HG03520 (cell line): ENCODE measurements around the gene NMRK2.
A peak's percentile ranks its signal among the peaks of the same experiment; 100 is the strongest.
"Not testable (repeated sequence)": the region's sequence is repeated elsewhere in the genome, so short reads cannot be mapped to it uniquely, and the experiment has no call there.

Experiments used
- ATAC-seq: cut with Tn5 transposase; IDR thresholded peaks from one replicate; pipeline ENCODE4 v1.9.1; 2021; ENCODE audit warnings: mild to moderate bottlenecking, moderate library complexity; ENCODE audit not compliant: unreplicated experiment

NMRK2 gene

DNA sequence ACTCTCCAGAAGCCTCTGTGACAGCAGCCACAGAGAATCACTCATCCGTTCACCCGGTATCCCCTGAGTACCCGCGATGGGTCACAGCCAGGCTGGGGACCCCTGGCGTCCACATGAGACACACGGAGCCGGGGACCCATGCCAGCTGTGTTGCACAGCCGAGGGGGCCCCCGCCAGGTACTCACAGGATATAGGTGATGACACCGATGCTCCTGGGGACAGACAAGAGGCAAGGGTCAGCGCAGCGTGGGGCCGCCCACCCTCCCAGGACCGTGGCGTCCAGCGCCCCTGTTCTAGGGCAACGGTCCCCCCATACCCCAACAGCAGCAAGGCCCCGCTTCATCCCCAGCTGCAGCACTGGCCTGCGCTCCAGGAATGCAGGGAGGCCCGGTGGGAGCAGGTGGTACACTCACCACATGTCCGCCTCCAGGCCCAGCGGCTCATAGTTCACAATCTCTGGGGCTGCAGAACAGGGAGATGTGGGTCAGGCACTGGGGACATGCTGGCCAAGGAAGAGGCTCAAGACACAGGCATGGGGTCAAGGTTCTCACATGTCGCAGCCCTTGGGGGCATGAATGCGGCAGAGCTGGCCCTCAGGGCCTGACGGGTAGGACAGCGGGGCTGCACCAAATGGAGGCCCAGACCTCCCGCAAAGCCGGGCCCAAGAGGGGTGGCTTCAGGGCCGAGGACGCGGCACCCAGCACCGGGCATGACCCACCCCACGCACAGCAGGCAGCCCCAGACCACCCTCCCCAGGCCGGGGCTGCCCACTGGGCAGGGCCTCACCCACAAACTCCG, 30.8 kb downstream of the NMRK2 start:
- ATAC-seq = no peak

- ATAC-seq = no peak
These were observed 31.7 kb downstream of the NMRK2 start for GRCh38 chr19:3964256-3965194.

DNA sequence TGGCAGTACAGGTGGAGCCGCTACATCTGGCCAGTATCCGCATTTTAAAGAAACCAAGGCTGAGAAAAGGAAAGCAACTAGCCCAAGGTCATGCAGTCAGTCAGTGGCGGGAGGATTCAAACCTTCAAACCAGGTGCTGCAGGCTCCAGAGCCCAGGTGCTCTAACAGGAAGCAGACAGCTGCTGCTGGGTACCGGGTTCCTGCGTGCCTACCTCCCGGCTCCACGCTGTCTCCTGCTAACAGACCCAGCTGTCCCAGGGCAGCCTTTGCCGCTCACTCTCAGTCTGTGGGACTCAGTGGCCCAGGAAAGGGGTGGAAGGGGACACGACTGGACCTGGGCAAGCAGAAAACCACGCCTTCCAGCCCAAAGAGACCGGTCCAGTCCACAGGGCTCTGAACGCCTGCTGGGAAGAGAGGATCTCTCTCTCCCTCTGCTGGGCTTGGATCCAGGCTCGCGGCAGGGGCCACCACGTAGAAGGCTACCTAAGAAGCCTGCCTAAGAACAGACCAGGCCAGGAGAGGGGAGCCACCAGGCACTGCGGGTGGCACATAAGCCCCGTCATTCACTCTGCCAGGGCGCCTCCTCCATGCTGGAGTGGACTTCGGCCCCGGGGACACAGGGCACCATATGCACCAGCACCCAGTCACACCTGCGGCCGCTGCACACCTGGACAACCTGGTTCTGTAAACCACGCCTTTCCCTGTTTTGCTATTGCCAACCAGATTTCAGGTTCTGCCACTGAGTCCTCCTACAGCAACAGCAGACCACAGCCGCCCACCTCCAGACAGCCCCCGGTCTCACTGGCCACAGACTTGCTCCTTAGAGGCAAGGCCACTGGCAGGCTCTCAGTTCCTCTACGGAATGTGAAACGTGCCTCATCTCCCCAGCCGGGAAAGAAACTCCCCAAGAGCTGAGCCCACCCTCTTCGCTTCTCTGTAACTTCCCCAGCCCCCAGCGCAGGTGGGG, 33.5 kb downstream of the NMRK2 start:
- no peak for ATAC-seq

DNA sequence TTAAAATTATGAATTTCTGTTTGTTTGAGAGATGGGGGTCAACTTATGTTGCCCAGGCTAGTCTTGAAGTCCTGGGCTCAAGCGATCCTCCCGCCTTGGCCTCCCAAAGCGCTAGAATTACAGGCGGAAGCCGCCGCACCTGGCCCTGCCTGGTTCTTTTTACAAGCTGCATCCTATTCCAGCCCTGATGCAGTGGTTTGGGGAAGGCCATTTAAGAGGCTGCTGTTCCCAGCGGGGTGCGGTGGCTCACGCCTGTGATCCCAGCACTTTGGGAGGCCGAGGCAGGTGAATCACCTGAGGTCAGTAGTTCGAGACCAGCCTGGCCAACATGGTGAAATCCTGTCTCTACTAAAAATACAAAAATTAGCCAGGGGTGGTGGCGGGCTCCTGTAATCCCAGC, 35.1 kb downstream of the NMRK2 start:
- ATAC-seq = not testable (repeated sequence)

DNA sequence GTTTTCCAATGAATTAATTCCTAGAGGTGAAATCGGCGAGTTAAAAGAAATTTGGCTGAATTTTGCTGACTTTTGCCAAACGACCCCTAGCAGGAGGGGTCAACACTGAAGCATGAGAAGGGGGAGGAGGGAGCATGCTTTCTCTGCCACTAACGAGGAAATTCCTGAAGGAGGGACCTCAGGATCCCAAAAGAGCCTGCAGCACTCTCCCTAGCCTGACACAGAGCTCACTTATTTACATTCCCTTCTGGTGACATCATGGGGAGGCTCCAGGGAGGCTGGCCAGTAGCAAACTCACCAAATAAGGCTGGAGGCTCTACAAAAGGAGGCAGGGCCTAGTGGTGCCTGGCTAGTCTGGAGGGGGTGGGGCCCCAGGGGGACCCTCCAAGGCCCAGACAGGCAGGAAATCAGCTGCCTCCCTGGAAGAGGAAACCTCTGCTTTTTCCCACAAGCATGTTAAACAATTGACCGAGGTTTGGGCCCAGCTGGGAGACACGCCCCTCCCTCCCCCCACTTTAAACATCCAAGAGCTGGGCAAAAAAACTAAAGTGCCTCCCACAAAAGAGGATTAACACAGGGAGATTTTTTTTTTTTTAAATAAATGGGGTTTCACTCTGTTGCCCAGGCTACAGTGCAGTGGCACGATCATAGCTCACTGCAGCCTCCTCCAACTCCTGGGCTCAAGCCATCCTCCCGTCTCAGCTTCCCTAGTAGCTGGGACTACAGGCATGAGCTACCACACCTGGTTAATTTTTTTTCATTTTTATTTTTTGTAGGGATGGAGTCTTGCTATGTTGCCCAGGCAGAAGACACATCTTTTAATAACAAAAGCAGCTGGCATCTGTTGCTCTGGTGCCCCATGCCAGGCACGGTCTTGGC, 35.9 kb downstream of the NMRK2 start:
- no peak for ATAC-seq

GRCh38 chr19:3969435-3970312, 36.8 kb downstream of the NMRK2 start:
- no peak for ATAC-seq

DNA sequence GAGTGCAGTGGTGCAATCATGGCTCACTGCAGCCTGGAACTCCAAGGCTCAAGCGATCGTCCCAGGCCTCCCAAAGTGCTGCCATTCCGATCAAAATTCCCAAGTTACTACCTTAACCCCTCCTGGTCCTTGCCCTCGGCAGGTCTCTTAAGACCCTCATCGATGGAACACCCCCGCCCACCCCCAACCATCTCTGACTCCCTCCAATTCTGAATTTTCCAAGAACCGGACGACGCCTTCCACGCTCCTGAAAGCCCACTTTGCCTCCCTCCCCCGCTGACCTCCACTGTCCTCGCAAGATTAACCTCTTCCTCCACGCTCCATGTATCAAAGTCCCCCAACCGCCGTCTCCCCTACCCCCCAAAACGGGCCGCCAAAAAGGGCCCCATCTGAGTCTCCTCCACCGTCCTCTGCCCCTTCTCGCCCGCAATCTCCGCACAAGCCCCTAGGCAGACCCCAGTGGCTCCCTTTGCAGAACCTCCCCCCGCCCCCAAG, 37.5 kb downstream of the NMRK2 start:
- ATAC-seq = no peak

GRCh38 chr19:3970808-3971598, 38.1 kb downstream of the NMRK2 start, which contains the start of gene DAPK3:
DAPK3 (minus strand) TSS chr19:3971099; CDS start chr19:3969735, 1,364 bp downstream.
- peak; percentile 88 for ATAC-seq

DNA sequence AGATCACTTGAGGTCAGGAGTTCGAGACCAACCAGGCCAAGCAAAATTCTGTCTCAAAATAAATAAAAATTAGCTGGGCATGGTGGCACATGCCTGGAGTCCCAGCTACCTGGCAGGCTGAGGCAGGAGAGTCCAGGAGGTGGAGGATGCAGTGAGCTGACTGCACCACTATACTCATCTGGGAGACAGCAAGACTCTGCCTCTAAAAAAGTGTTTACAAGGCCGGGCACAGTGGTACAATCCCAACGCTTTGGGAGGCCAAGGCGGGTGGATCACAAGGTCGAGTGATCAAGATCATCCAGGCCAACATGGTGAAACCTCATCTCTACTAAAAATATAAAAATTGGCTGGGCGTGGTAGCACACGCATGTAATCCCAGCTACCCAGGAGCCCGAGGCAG, 42.3 kb downstream of the NMRK2 start:
- no peak for ATAC-seq

GRCh38 chr19:3975637-3976087, 42.8 kb downstream of the NMRK2 start:
- ATAC-seq = no peak

DNA sequence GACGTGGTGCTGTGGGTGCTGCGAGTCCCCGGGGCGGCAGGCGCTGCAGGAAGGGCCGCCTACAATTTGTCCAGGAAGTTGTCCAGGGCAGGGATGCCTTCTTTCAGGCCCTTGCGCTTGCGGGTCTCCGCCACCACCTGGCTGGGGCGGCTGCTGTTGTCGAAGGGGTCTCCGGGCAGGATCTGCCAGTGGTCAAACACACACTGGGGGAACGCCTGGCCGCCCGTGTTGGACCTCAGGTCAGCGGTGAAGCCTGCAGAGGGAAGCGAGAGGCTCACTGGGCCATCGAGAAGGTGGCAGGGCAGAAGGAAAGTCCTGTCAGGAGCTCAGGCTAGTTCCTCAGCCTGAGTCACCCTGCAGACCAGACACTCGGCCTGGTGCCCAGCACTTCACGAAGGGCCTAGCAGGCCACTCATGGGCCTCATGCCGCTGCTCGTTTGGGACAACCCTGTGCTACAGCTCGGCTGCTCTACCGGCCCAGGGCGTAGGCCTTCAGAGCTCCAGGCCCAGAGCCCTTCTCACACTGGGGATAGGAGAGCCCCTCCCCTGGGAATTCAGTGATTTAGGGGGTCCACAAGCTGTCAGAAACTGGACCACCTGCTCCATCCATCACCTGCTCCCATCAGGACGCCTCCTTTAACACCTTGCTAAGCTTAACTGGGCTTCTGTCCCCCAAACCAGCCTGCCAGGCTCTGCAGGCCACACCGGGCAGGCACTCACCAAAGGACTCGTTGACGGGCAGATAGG, 43.8 kb downstream of the NMRK2 start:
- no peak for ATAC-seq

DNA sequence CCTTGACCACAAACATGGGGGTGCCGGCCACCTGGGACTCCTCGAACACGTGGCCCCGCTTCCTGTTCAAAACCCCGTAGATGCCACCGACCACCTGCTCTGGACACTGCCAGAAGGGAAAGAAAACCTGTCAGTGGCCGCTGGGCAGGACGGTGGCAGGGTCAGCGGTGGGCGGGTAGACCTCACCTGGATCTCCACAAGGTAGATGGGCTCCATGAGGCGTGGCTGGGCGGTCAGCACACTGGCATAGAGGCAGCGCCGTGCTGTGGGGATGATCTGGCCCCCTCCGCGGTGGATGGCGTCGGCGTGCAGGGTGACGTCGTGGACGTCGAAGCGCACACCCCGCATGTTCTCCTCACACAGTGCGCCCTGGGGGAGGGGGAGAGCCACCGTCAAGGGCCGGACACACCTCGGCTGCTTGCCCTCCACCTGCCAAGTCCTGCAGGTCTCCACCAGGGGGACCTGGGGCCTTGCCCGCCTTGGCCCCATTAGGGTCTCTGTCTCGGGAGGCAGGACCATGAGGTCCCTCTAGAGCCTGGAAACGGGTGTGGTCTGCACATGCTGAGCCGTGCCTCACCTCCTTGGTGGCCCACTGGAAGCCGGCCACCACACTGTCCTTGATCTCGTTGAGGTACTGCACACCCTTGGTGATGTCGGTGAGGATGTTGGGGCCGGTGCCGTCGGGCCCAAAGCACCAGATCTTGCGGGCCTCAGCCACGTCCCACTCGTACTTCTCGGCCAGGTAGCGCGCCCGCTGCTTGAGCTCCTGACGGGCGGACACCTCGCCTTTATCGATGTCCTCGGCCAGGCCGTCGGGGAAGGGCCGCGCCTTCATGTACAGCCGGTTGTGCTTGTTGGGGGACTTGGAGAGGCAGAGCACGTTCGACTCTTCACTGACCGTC, 44.6 kb downstream of the NMRK2 start:
- ATAC-seq = no peak

DNA sequence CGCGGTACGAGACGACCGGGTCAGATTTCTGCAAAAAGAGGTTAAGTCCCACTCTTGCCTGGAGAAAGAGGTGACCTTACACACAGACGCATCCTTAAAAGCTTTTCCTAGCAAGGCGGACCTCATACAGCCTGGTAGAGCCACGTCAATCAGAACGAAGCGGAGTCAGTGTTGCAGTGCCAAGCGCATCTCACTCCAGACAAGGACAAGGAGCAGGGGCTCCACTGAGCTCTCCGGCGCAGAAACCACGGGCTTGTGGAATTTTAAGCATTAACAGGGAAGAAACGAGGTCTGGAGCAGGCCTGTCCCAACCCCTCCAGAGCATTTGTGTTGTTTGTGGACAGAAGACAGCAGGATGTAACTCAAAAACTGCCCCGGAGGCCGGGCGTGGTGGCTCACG, 45.3 kb downstream of the NMRK2 start:
- ATAC-seq = no peak

- ATAC-seq = no peak
These were observed 46.4 kb downstream of the NMRK2 start for GRCh38 chr19:3979289-3979673.

- no peak for ATAC-seq
These were observed 46.9 kb downstream of the NMRK2 start for GRCh38 chr19:3979674-3980352.
